ENCODE measurements around the gene MLPH. TPM values are rescaled to one million over a fixed set of nuclear protein-coding genes. Genes with fewer than 3 reads are reported as not detected.

Gene MLPH
- total and polyA plus RNA-seq, 2 of the 13 experiments (the other 11 are each of a cell fraction or from before 2014, with no cell fraction given) = 0.12 TPM; not detected in 1

DNA sequence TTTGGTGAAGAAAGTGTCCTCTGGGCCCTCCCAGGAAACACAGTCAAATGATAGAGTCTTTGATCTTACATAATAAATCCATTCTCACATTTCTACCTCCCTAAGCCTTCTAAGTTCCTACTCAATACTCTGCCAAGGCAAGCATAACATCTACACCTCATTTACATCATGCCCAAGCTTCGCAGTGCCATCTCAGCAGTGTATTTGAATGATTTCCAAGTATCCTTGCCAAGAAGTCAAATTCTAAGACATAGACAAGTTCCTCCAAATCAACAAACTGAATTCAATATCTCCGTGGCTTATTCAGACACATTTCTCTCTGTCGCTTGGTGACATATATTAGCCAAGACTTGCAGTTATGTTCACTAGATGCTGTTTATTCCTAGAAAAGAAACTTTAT is 8.1 kb upstream of the MLPH start:
- H3K9me3 ChIP-seq (ENCODE audit: low read length) = no peaks in the 10 kb centered on the region
- H3K36me3 ChIP-seq (replicated peaks in 1 of 2; ENCODE audit: control insufficient read depth in 1 of 2, insufficient read depth in 2 of 2, low read length in 2 of 2) = no peaks in the 10 kb centered on the region
- POLR2A ChIA-PET = no interaction called here
- no peak overlapping the region for H3K4me3 ChIP-seq (replicated peaks in 1 of 3; ENCODE audit: insufficient read depth in 1 of 3, low read depth in 2 of 3, low read length in 3 of 3)
- WGBS (ENCODE audit: low lambda C conversion rate) = 4% methylated on average over 3 of the region's 3 CpGs
- H2AFZ ChIP-seq (ENCODE audit: low read length) = no peak overlapping the region
- H3K27ac ChIP-seq (ENCODE audit: extremely low read length, insufficient read depth, low read length) = no peak overlapping the region
- no peaks in the 10 kb centered on the region for H4K20me1 ChIP-seq (ENCODE audit: insufficient read depth, low read length)
- BruUV-seq (replicated peaks) = no TSS peak
- H3K27me3 ChIP-seq (ENCODE audit: control insufficient read depth in 1 of 2, insufficient read depth in 2 of 2, low read length in 2 of 2) = peaks cover 0 to 65% of the 10 kb centered on the region in 2 experiments; a peak in 4 of 5 replicates
- H3K9ac ChIP-seq (ENCODE audit: insufficient read depth, low read depth, low read length) = no peak overlapping the region
- in situ Hi-C loops (cut with HindIII; ENCODE audit: extremely low pct_ligation_motif_present, low pct_unique_long_range_greater_than_20kb) (no loop called here), intact Hi-C loops (cut with micrococcal nuclease; ENCODE audit: unreplicated experiment) (no loop called here)
- no peak overlapping the region for H3K4me2 ChIP-seq (ENCODE audit: low read depth, low read length)
- FAIRE-seq (no peak), DNase-seq (ENCODE audit: low spot score) (no peak), ATAC-seq (no peak)
- H3K79me2 ChIP-seq (ENCODE audit: insufficient read depth, low read length) = no peaks in the 10 kb centered on the region
- H3K4me1 ChIP-seq (ENCODE audit: insufficient read depth, low read length) = peaks cover 26% of the 10 kb centered on the region
- CTCF ChIA-PET (ENCODE audit: low intra/inter-chr PET ratio, low total read pairs) = no interaction called here
- TF ChIP-seq ZNF235 (CRISPR knock-in tag; IDR thresholded peaks at IDR 0.05; ENCODE audit: borderline replicate concordance) (no peak), MEIS2 (CRISPR knock-in tag; IDR thresholded peaks at IDR 0.05) (no peak), ZNF383 (CRISPR knock-in tag; IDR thresholded peaks at IDR 0.05; ENCODE audit: borderline replicate concordance) (no peak), ZNF598 (CRISPR knock-in tag; IDR thresholded peaks at IDR 0.05; ENCODE audit: borderline replicate concordance) (no peak), ZNF883 (CRISPR knock-in tag; IDR thresholded peaks at IDR 0.05; ENCODE audit: not compliant biosample characterization) (no peak), ZNF614 (CRISPR knock-in tag; IDR thresholded peaks at IDR 0.05; ENCODE audit: borderline replicate concordance) (no peak), HOXA3 (CRISPR knock-in tag; IDR thresholded peaks at IDR 0.05) (no peak)
- TF ChIP-seq, protein P1, sequence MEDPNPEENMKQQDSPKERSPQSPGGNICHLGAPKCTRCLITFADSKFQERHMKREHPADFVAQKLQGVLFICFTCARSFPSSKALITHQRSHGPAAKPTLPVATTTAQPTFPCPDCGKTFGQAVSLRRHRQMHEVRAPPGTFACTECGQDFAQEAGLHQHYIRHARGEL (CRISPR knock-in tag; IDR thresholded peaks at IDR 0.05) = no peak
- TF ChIP-seq, protein P2, sequence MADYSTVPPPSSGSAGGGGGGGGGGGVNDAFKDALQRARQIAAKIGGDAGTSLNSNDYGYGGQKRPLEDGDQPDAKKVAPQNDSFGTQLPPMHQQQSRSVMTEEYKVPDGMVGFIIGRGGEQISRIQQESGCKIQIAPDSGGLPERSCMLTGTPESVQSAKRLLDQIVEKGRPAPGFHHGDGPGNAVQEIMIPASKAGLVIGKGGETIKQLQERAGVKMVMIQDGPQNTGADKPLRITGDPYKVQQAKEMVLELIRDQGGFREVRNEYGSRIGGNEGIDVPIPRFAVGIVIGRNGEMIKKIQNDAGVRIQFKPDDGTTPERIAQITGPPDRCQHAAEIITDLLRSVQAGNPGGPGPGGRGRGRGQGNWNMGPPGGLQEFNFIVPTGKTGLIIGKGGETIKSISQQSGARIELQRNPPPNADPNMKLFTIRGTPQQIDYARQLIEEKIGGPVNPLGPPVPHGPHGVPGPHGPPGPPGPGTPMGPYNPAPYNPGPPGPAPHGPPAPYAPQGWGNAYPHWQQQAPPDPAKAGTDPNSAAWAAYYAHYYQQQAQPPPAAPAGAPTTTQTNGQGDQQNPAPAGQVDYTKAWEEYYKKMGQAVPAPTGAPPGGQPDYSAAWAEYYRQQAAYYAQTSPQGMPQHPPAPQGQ (CRISPR knock-in tag; IDR thresholded peaks at IDR 0.05; ENCODE audit: borderline replicate concordance) = no peak
- TF ChIP-seq, protein P3, sequence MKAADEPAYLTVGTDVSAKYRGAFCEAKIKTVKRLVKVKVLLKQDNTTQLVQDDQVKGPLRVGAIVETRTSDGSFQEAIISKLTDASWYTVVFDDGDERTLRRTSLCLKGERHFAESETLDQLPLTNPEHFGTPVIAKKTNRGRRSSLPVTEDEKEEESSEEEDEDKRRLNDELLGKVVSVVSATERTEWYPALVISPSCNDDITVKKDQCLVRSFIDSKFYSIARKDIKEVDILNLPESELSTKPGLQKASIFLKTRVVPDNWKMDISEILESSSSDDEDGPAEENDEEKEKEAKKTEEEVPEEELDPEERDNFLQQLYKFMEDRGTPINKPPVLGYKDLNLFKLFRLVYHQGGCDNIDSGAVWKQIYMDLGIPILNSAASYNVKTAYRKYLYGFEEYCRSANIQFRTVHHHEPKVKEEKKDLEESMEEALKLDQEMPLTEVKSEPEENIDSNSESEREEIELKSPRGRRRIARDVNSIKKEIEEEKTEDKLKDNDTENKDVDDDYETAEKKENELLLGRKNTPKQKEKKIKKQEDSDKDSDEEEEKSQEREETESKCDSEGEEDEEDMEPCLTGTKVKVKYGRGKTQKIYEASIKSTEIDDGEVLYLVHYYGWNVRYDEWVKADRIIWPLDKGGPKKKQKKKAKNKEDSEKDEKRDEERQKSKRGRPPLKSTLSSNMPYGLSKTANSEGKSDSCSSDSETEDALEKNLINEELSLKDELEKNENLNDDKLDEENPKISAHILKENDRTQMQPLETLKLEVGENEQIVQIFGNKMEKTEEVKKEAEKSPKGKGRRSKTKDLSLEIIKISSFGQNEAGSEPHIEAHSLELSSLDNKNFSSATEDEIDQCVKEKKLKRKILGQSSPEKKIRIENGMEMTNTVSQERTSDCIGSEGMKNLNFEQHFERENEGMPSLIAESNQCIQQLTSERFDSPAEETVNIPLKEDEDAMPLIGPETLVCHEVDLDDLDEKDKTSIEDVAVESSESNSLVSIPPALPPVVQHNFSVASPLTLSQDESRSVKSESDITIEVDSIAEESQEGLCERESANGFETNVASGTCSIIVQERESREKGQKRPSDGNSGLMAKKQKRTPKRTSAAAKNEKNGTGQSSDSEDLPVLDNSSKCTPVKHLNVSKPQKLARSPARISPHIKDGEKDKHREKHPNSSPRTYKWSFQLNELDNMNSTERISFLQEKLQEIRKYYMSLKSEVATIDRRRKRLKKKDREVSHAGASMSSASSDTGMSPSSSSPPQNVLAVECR (CRISPR knock-in tag; IDR thresholded peaks at IDR 0.05; ENCODE audit: borderline replicate concordance) = no peak
- TF ChIP-seq, protein P4, sequence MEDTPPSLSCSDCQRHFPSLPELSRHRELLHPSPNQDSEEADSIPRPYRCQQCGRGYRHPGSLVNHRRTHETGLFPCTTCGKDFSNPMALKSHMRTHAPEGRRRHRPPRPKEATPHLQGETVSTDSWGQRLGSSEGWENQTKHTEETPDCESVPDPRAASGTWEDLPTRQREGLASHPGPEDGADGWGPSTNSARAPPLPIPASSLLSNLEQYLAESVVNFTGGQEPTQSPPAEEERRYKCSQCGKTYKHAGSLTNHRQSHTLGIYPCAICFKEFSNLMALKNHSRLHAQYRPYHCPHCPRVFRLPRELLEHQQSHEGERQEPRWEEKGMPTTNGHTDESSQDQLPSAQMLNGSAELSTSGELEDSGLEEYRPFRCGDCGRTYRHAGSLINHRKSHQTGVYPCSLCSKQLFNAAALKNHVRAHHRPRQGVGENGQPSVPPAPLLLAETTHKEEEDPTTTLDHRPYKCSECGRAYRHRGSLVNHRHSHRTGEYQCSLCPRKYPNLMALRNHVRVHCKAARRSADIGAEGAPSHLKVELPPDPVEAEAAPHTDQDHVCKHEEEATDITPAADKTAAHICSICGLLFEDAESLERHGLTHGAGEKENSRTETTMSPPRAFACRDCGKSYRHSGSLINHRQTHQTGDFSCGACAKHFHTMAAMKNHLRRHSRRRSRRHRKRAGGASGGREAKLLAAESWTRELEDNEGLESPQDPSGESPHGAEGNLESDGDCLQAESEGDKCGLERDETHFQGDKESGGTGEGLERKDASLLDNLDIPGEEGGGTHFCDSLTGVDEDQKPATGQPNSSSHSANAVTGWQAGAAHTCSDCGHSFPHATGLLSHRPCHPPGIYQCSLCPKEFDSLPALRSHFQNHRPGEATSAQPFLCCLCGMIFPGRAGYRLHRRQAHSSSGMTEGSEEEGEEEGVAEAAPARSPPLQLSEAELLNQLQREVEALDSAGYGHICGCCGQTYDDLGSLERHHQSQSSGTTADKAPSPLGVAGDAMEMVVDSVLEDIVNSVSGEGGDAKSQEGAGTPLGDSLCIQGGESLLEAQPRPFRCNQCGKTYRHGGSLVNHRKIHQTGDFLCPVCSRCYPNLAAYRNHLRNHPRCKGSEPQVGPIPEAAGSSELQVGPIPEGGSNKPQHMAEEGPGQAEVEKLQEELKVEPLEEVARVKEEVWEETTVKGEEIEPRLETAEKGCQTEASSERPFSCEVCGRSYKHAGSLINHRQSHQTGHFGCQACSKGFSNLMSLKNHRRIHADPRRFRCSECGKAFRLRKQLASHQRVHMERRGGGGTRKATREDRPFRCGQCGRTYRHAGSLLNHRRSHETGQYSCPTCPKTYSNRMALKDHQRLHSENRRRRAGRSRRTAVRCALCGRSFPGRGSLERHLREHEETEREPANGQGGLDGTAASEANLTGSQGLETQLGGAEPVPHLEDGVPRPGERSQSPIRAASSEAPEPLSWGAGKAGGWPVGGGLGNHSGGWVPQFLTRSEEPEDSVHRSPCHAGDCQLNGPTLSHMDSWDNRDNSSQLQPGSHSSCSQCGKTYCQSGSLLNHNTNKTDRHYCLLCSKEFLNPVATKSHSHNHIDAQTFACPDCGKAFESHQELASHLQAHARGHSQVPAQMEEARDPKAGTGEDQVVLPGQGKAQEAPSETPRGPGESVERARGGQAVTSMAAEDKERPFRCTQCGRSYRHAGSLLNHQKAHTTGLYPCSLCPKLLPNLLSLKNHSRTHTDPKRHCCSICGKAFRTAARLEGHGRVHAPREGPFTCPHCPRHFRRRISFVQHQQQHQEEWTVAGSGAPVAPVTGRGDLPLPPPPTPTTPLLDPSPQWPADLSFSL (CRISPR knock-in tag; IDR thresholded peaks at IDR 0.05) = no peak
